Hepatocyte (in vitro differentiated cells): Measurements from ENCODE around the gene GASK1A.

Experiments
- EZH2phosphoT487 ChIP-seq: fragments of 200-600 bp; sonication (generic); IDR thresholded peaks from one replicate; pipeline ENCODE4 v1.6.1; 2018; ENCODE audit warnings: antibody characterized with exemption, mild to moderate bottlenecking, low read depth, moderate library complexity; ENCODE audit not compliant: unreplicated experiment, severe bottlenecking
- TF ChIP-seq, protein P1 (sequence below): fragments of 200-600 bp; sonication (generic); IDR thresholded peaks from 2 replicates; pipeline ENCODE4 v1.5.1; 2016; ENCODE audit warnings: antibody characterized with exemption, mild to moderate bottlenecking; ENCODE audit not compliant: poor library complexity

DNA sequence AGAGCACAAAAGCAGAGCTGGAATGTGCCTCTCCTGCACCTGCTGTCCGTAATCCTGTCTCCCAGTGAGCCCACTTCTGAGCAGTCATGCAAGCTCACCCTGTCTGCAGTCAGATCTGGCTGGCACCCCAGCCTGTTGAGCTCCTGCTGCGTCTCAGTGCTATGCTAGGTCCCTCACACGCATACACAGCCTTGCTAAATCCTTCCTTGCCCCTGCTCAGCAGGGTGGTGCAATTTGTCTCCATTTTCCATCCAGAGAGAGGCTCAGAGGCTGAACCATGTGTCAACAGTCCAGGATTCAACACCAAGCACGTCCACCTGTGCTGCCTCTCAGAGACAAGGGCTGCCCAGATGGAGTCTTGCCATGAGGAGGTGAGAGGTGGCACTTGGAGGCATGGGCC is 115.7 kb downstream of the GASK1A start:
- TF ChIP-seq, protein P1, sequence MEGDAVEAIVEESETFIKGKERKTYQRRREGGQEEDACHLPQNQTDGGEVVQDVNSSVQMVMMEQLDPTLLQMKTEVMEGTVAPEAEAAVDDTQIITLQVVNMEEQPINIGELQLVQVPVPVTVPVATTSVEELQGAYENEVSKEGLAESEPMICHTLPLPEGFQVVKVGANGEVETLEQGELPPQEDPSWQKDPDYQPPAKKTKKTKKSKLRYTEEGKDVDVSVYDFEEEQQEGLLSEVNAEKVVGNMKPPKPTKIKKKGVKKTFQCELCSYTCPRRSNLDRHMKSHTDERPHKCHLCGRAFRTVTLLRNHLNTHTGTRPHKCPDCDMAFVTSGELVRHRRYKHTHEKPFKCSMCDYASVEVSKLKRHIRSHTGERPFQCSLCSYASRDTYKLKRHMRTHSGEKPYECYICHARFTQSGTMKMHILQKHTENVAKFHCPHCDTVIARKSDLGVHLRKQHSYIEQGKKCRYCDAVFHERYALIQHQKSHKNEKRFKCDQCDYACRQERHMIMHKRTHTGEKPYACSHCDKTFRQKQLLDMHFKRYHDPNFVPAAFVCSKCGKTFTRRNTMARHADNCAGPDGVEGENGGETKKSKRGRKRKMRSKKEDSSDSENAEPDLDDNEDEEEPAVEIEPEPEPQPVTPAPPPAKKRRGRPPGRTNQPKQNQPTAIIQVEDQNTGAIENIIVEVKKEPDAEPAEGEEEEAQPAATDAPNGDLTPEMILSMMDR, result no peak
- TF ChIP-seq EZH2phosphoT487, result no peak
